HG02973 (cell line): ENCODE results near the gene IL12RB1.

Experiments used
- ATAC-seq: cut with Tn5 transposase; IDR thresholded peaks from one replicate; pipeline ENCODE4 v1.9.1; 2021; ENCODE audit warnings: moderate library complexity; ENCODE audit not compliant: unreplicated experiment

The IL12RB1 gene

GRCh38 chr19:18086590-18087138 lies at the start of gene IL12RB1:
IL12RB1 (minus strand) TSS chr19:18086934; CDS start chr19:18086823, 111 bp downstream.
- ATAC-seq, result no peak

GRCh38 chr19:18135712-18136584 lies 49.2 kb upstream of the IL12RB1 start:
- no peak for ATAC-seq

- ATAC-seq, result no peak
Observed at GRCh38 chr19:18131841-18132596, 45.3 kb upstream of the IL12RB1 start.

- no peak for ATAC-seq
Observed at GRCh38 chr19:18130523-18131242, 43.9 kb upstream of the IL12RB1 start.

DNA sequence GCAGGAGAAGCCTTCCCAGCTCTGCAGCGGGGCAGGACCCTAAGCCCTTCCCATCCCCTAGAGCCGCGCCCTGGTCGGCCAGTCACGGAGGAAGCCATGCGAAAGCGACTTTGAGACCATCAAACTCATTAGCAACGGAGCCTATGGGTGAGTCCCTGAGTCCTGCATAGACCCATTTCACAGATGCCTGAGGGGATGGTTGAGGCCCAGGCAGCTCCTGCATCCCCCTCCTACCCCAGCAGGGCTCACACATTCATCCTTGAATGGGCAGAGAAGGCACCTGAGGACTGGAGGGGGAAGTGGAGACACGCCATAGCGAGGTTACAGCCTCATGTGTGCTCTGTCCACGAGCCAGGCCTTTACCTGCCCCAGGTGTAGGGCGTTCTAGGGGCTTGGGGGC lies 42.1 kb upstream of the IL12RB1 start:
- ATAC-seq, result no peak

DNA sequence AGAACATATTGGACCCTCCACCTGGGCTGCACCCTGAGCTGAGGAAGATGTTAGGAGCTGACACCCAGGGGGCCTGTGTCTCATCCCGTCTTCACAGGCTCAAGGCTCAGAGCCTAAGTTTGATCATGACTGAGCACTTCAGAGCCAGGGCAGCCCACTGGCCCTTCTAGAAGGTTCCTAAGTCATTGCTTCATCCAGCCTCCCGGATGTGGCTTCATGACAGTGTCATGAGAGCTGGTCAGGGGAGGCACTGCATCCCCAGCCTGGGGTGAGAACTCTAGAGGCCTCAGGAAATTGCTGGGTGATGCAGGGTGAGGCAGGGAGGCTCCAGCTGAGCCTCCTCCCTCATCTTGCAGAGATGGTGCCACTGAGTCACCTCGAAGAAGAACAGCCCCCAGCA lies 41.3 kb upstream of the IL12RB1 start:
- ATAC-seq, result no peak

- no peak for ATAC-seq
Observed at GRCh38 chr19:18126097-18126496, 39.4 kb upstream of the IL12RB1 start.

- ATAC-seq, result no peak
Observed at GRCh38 chr19:18123819-18124218, 37.1 kb upstream of the IL12RB1 start.

GRCh38 chr19:18122860-18123795 lies 36.4 kb upstream of the IL12RB1 start:
- no peak for ATAC-seq

GRCh38 chr19:18122424-18122823 lies 35.7 kb upstream of the IL12RB1 start:
- no peak for ATAC-seq

GRCh38 chr19:18121166-18121565 lies 34.4 kb upstream of the IL12RB1 start:
- ATAC-seq, result no peak

GRCh38 chr19:18120127-18120526 lies 33.4 kb upstream of the IL12RB1 start:
- ATAC-seq, result no peak

DNA sequence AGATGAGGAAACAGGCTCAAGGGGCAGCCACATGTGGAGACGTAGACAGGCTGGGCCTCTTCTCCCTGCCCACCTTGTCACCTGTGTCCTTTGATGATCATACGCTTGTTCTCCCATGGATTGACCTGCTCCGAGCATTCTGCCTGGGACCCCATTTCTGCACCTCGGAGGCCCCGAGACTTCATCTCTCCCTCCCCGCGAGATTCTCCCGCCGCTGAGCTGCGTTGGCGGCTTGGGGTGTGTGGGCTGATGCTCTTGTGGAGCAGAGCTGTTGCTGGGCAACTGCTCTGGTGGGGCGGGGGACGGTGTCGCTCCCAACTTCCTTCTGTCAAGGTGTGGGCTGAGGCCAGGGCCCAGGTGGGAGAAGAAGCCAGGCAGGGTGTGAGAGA lies 33.0 kb upstream of the IL12RB1 start:
- no peak for ATAC-seq

DNA sequence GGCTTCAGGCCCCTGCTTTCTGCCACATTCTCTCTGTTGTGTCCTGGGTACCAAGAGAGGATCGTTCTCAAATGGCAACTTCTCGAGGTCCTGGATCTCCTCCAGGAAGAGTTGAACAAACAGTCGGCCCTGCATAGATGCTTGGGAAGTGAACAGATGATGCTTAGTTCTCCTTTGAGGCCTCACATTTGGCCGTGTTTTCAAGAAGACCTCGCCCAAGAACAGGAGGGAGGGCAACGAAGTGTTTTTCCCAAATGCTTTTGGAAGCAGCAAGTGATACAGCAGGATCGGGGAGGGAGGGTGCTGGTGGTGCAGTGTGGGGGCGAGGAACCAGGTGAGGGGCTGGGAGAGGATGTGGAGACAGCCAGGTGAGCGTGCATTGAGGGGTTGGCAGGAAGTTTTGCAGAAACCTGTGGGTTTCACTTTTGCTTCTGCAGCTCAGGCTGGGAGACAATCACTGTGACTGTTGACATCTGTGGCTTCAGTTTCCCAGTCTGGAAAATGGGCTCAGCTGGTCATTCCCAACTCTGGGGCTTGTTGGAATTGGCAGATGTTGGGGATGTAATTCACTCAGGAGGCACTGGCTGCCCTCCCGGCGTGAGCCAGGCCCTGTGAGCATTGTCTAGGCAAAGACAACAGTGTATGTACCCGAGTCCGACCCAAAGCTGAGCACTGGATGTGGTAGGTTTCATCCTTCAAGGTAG lies 32.4 kb upstream of the IL12RB1 start:
- no peak for ATAC-seq

GRCh38 chr19:18118420-18119012 lies 31.8 kb upstream of the IL12RB1 start:
- ATAC-seq, result no peak

GRCh38 chr19:18117692-18118378 lies 31.1 kb upstream of the IL12RB1 start:
- peak; percentile 66 for ATAC-seq

DNA sequence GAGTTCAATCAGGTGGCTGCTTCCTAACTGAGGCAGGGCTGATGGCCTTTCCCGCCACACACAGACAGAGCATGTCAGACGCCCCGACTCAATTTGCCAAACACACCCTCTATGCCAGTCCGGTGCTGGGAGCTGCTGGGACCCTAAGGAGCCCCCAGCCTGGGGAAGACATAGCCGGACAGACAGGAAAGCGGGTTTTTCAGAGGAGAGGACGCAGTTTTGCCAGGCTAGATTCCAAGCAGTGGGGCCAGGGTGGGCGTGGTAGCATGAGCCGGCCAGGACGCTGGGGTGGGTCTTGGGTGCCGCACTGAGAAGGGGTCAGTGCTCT lies 30.6 kb upstream of the IL12RB1 start:
- ATAC-seq, result no peak

DNA sequence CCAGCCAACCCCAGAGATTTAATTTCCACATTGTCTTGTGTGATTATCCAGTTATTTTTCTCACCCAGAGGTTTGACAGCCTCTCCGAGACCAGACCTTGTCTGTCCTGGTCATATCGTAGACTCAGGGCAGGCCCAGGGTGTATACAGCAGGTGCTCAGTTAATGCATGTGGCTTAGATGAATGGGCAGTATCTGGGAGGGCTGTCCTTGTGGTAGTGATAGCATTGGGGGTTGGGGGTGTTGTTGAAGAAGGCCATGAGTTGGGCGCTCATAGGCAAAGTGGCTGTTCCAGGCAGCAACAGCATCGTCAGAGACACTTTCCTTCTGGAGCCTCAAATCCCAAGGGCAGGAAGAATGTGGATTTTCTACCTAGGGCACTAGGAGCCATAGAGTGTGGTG lies 27.7 kb upstream of the IL12RB1 start:
- no peak for ATAC-seq

DNA sequence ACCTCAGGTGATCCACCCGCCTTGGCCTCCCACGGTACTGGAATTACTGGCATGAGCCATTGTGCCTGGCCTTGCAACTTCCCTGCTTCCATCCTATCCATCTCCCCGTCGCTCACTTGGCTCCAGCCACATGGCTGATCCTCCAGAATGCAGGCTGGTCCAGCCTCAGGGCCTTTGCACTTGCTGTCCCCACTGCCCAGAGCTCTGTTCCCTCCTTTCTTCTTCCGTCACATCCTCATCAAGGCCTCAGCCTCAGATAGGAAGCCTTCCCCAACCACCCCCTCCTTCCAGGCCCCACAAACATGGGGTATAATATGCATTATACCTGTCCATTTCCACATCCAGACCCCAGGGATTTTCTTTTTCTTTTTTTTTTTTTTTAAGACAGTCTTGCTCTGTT lies 27.1 kb upstream of the IL12RB1 start:
- no peak for ATAC-seq
